ENCODE measurements around the gene L3MBTL4. TPM values are rescaled to one million over a fixed set of nuclear protein-coding genes. Genes with fewer than 3 reads are reported as not detected.

L3MBTL4 gene
- total and polyA plus RNA-seq, 10 of the 15 experiments (the other 5 are each of a cell fraction or from before 2014, with no cell fraction given) = 1.3 to 8.7 (median 3.8) TPM

DNA sequence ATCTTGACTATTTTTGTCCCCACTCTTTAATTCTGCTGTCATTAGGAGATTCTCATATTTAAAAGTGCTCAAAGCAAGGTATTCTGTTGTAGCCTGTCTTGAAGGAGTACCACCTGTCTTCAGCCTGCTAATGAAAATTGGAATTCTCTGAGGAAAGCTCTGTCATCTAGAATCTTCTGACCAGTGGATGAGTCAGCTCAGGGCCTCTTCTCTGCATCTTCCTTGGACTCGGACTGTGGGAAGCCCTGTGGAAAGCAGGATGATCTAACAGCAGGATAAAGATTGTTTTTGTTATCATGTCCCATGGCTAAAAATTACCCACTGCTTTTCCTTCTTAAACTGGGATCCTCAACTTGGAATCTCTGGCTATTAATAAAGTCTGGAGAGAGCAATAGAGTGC is 500.7 kb downstream of the L3MBTL4 start:
- Histone ChIP-seq H3K4me2 (ENCODE audit: control insufficient read depth, insufficient read depth) (no peak overlapping the region), H3K36me3 (ENCODE audit: control insufficient read depth in 2 of 2, insufficient read depth in 2 of 2, low read length in 1 of 2) (no peaks in the 10 kb centered on the region), H2AFZ (ENCODE audit: control insufficient read depth, low read depth, low read length) (no peak overlapping the region), H3K9me3 (replicated peaks; ENCODE audit: control insufficient read depth, insufficient read depth, low read length) (no peaks in the 10 kb centered on the region), H3K79me2 (ENCODE audit: control insufficient read depth, insufficient read depth, low read length) (no peaks in the 10 kb centered on the region), H3K27ac (ENCODE audit: control insufficient read depth, insufficient read depth) (no peak overlapping the region), H3K4me1 (ENCODE audit: control insufficient read depth, insufficient read depth, low read length) (no peaks in the 10 kb centered on the region), H3K9ac (ENCODE audit: control insufficient read depth, insufficient read depth, low read length) (no peak overlapping the region), H3K27me3 (replicated peaks in 1 of 2; ENCODE audit: control insufficient read depth in 2 of 2, insufficient read depth in 2 of 2, low read length in 1 of 2) (peaks cover 0 to 2% of the 10 kb centered on the region in 2 experiments; a peak in 1 of 4 replicates), H3K4me3 (no peak overlapping the region), H4K20me1 (ENCODE audit: control insufficient read depth, insufficient read depth) (no peaks in the 10 kb centered on the region)
- intact Hi-C loops (cut with micrococcal nuclease; ENCODE audit: unreplicated experiment) = no loop called here
- TF ChIP-seq ASH2L (IDR thresholded peaks at IDR 0.05; ENCODE audit: borderline replicate concordance, low read depth) (no peak), RBBP5 (conservative IDR thresholded peaks at IDR 0.05) (no peak), HCFC1 (IDR thresholded peaks at IDR 0.05; ENCODE audit: low read length) (no peak), NR2C1 (IDR thresholded peaks at IDR 0.05) (no peak), JUND (IDR thresholded peaks at IDR 0.05; ENCODE audit: low read depth, low read length) (no peak)
- TF ChIP-seq, protein P1, sequence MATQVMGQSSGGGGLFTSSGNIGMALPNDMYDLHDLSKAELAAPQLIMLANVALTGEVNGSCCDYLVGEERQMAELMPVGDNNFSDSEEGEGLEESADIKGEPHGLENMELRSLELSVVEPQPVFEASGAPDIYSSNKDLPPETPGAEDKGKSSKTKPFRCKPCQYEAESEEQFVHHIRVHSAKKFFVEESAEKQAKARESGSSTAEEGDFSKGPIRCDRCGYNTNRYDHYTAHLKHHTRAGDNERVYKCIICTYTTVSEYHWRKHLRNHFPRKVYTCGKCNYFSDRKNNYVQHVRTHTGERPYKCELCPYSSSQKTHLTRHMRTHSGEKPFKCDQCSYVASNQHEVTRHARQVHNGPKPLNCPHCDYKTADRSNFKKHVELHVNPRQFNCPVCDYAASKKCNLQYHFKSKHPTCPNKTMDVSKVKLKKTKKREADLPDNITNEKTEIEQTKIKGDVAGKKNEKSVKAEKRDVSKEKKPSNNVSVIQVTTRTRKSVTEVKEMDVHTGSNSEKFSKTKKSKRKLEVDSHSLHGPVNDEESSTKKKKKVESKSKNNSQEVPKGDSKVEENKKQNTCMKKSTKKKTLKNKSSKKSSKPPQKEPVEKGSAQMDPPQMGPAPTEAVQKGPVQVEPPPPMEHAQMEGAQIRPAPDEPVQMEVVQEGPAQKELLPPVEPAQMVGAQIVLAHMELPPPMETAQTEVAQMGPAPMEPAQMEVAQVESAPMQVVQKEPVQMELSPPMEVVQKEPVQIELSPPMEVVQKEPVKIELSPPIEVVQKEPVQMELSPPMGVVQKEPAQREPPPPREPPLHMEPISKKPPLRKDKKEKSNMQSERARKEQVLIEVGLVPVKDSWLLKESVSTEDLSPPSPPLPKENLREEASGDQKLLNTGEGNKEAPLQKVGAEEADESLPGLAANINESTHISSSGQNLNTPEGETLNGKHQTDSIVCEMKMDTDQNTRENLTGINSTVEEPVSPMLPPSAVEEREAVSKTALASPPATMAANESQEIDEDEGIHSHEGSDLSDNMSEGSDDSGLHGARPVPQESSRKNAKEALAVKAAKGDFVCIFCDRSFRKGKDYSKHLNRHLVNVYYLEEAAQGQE (IDR thresholded peaks at IDR 0.05; ENCODE audit: low read depth, low read length) = no peak
- DNase-seq (ENCODE audit: low read depth, low spot score) = no peak
- ChIA-PET POLR2A (no interaction called here), RAD21 (ENCODE audit: unreplicated experiment) (no interaction called here), CTCF (no interaction called here), SMC1A (ENCODE audit: uncharacterized antibody, unreplicated experiment) (no interaction called here)
- no TSS peak for BruUV-seq (replicated peaks)
- in situ Hi-C loops (cut with MboI) = no loop called here
- ATAC-seq = no peak
- no peak for FAIRE-seq
- 0% methylated on average over 1 of the region's 1 CpG for WGBS (ENCODE audit: insufficient coverage, insufficient replicate concordance, low lambda C conversion rate, missing lambda C conversion rate)
